Fibroblast of lung (primary cell): ENCODE results near the gene RPS26. TPM values are rescaled to one million over a fixed set of nuclear protein-coding genes. Genes with fewer than 3 reads are reported as not detected.

Experiments used
- DNase-seq, 2 donors: peaks; one replicate each; pipeline versions ENCODE4 v3.0.0 to v3.0.0-alpha.2; 2010; ENCODE audit warnings: low read depth in 2 of 2
- H2AFZ ChIP-seq: 2 replicates; pipeline ENCODE4 v1.5.1; 2012; ENCODE audit warnings: low read length, control low read depth, inconsistent platforms
- H3K27ac ChIP-seq: 2 replicates; pipeline ENCODE4 v1.5.1; 2011; ENCODE audit warnings: low read length, control low read depth; ENCODE audit not compliant: insufficient read depth
- H3K27me3 ChIP-seq: 2 replicates; pipeline ENCODE4 v1.5.1; 2011; ENCODE audit warnings: mild to moderate bottlenecking, low read length; ENCODE audit not compliant: control insufficient read depth, insufficient read depth
- H3K36me3 ChIP-seq: 2 replicates; pipeline ENCODE4 v1.5.1; 2011; ENCODE audit warnings: low read length; ENCODE audit not compliant: control insufficient read depth, insufficient read depth
- H3K4me1 ChIP-seq: 2 replicates; pipeline ENCODE4 v1.5.1; 2011; ENCODE audit warnings: low read length; ENCODE audit not compliant: control insufficient read depth, insufficient read depth; ENCODE audit errors: extremely low read depth
- H3K4me2 ChIP-seq: 2 replicates; pipeline ENCODE4 v1.5.1; 2011; ENCODE audit warnings: low read length, control low read depth; ENCODE audit not compliant: insufficient read depth; ENCODE audit errors: extremely low read depth
- H3K4me3 ChIP-seq, 4 experiments: fragments of 200-600 bp in 1 of 4; sonication (generic) in 1 of 4; replicated peaks in 1 of 4; 2 replicates each; pipeline ENCODE4 v1.5.1; 2011 to 2016; ENCODE audit warnings: low read length in 4 of 4, low read depth in 3 of 4, mild to moderate bottlenecking in 3 of 4, control low read depth in 2 of 4, inconsistent platforms in 1 of 4, mixed read lengths in 1 of 4; ENCODE audit not compliant: insufficient read depth in 1 of 4; ENCODE audit errors: control extremely low read depth in 1 of 4
- H3K79me2 ChIP-seq: 2 replicates; pipeline ENCODE4 v1.5.1; 2012; ENCODE audit warnings: mild to moderate bottlenecking, low read length, inconsistent platforms; ENCODE audit not compliant: control insufficient read depth, insufficient read depth
- H3K9ac ChIP-seq: 2 replicates; pipeline ENCODE4 v1.5.1; 2011; ENCODE audit warnings: mild to moderate bottlenecking, low read length, control low read depth; ENCODE audit not compliant: insufficient read depth
- H3K9me3 ChIP-seq: 2 replicates; pipeline ENCODE4 v1.5.1; 2012; ENCODE audit warnings: low read depth, low read length; ENCODE audit not compliant: control insufficient read depth, insufficient read depth
- H4K20me1 ChIP-seq: 2 replicates; pipeline ENCODE4 v1.5.1; 2011; ENCODE audit warnings: low read length; ENCODE audit not compliant: control insufficient read depth, insufficient read depth; ENCODE audit errors: extremely low read depth
- EZH2 ChIP-seq: IDR thresholded peaks from 2 replicates; pipeline ENCODE4 v1.5.1; 2012; ENCODE audit warnings: low read length, control low read depth, mild to moderate bottlenecking; ENCODE audit errors: missing control alignments
- polyA plus RNA-seq, 2 donors: library from polyadenylated mRNA; depleted of rRNA in 1 of 2; stranded (reverse) in 1 of 2; unstranded in 1 of 2; fragments of >200 nt; gene quantifications; 2 replicates each; pipeline ENCODE4 v1.2.1, GENCODE V29; 2011 to 2012; ENCODE audit warnings: missing spikeins in 1 of 2
- total RNA-seq: library from RNA; depleted of rRNA; stranded (reverse); fragments of >200 nt; gene quantifications from 2 replicates; pipeline ENCODE4 v1.2.1, GENCODE V29; 2014
- TF ChIP-seq, protein P1 (sequence below), 2 donors: IDR thresholded peaks in 1 of 2; conservative IDR thresholded peaks in 1 of 2; 1 replicate in 1 of 2; 2 replicates in 1 of 2; pipeline ENCODE4 v1.5.1; 2011 to 2012; ENCODE audit warnings: low read length in 2 of 2, control low read depth in 1 of 2, inconsistent platforms in 1 of 2, low read depth in 1 of 2, mild to moderate bottlenecking in 1 of 2

The RPS26 gene
- total and polyA plus RNA-seq, 2 donors (not counting 1 experiment from before 2014, with no cell fraction given), result 86.2 to 739 TPM

DNA sequence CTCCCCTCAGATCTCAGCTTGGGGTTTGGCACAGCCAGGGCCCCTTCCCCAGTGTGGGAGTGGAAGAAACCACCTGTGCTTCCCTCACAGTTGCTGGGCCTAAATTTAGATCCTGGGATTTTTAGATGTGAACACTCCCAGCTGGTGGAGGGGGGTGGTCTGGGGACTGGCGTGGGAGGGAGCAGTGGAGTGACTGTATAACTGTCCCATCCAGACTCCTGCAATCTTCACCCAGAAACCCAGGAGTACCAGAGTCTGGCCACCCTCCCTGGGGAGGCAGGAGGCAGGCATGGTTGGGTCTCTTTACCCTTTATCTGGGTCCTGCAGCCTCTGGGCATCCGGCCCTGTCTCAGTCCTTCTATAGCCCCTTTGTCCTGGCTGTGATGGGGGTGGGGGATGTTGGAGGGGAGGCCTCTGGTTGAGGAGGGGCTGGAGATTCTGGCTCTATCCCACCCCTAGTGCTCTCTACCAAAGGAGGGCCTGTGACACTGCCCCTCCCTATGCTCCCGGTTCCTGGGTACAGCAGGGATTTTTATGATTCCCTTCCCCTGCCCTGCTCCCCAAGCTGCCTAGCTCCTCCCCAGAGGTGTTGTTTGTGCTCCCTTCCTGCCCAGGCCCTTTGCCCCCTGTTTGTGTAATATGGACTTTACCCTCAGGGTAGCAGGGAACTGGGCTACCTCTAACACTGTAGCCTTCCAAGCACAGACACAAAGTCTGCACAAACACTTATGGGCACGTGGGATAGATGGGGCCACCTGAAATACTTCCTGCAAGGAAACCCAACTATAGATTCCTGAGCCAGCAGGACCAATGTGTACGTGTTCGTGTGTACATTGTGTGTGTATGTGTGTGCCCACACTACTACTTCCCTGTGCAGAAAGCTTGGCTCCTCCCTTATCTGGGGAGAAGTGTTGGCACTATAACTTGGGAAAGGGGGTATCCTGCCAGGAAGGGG lies 40.0 kb downstream of the RPS26 start:
- DNase-seq, result no peak
- Histone ChIP-seq H3K4me2 (no peak overlapping the region), H4K20me1 (no peaks in the 10 kb centered on the region), H3K27me3 (peaks cover 26% of the 10 kb centered on the region), H3K79me2 (no peaks in the 10 kb centered on the region), H3K36me3 (no peaks in the 10 kb centered on the region), H3K9me3 (no peaks in the 10 kb centered on the region), H3K4me1 (no peaks in the 10 kb centered on the region), H3K27ac (no peak overlapping the region), H3K4me3 (no peak overlapping the region), H2AFZ (no peak overlapping the region), H3K9ac (no peak overlapping the region)
- TF ChIP-seq, protein P1, sequence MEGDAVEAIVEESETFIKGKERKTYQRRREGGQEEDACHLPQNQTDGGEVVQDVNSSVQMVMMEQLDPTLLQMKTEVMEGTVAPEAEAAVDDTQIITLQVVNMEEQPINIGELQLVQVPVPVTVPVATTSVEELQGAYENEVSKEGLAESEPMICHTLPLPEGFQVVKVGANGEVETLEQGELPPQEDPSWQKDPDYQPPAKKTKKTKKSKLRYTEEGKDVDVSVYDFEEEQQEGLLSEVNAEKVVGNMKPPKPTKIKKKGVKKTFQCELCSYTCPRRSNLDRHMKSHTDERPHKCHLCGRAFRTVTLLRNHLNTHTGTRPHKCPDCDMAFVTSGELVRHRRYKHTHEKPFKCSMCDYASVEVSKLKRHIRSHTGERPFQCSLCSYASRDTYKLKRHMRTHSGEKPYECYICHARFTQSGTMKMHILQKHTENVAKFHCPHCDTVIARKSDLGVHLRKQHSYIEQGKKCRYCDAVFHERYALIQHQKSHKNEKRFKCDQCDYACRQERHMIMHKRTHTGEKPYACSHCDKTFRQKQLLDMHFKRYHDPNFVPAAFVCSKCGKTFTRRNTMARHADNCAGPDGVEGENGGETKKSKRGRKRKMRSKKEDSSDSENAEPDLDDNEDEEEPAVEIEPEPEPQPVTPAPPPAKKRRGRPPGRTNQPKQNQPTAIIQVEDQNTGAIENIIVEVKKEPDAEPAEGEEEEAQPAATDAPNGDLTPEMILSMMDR (conservative IDR thresholded peaks at IDR 0.05 in 1 of 2, IDR thresholded peaks at IDR 0.05 in 1 of 2; ENCODE audit: low read depth in 1 of 2, low read length in 2 of 2), result no peak
- no peak for TF ChIP-seq EZH2

GRCh38 chr12:56082382-56082781 lies 40.7 kb downstream of the RPS26 start:
- Histone ChIP-seq H3K27ac (no peak overlapping the region), H4K20me1 (no peaks in the 10 kb centered on the region), H3K36me3 (no peaks in the 10 kb centered on the region), H3K79me2 (no peaks in the 10 kb centered on the region), H3K9ac (no peak overlapping the region), H3K4me1 (no peaks in the 10 kb centered on the region), H3K4me2 (no peak overlapping the region), H3K27me3 (peaks cover 26% of the 10 kb centered on the region), H3K9me3 (no peaks in the 10 kb centered on the region), H3K4me3 (no peak overlapping the region), H2AFZ (no peak overlapping the region)
- TF ChIP-seq, protein P1 (conservative IDR thresholded peaks at IDR 0.05 in 1 of 2, IDR thresholded peaks at IDR 0.05 in 1 of 2; ENCODE audit: low read depth in 1 of 2, low read length in 2 of 2), result no peak
- no peak for TF ChIP-seq EZH2
- DNase-seq, result no peak

- Histone ChIP-seq H3K36me3 (no peaks in the 10 kb centered on the region), H3K79me2 (no peaks in the 10 kb centered on the region), H3K9ac (no peak overlapping the region), H4K20me1 (no peaks in the 10 kb centered on the region), H3K4me3 (no peak overlapping the region), H3K4me2 (no peak overlapping the region), H2AFZ (no peak overlapping the region), H3K27ac (no peak overlapping the region), H3K9me3 (no peaks in the 10 kb centered on the region), H3K4me1 (no peaks in the 10 kb centered on the region), H3K27me3 (peaks cover 26% of the 10 kb centered on the region)
- TF ChIP-seq, protein P1 (conservative IDR thresholded peaks at IDR 0.05 in 1 of 2, IDR thresholded peaks at IDR 0.05 in 1 of 2; ENCODE audit: low read depth in 1 of 2, low read length in 2 of 2), result no peak
- TF ChIP-seq EZH2, result no peak
- no peak for DNase-seq
Measured at GRCh38 chr12:56082967-56083366, 41.2 kb downstream of the RPS26 start.
